Spleen (tissue), 11 donors: ENCODE measurements around the gene C1orf53. TPM values are rescaled to one million over a fixed set of nuclear protein-coding genes. Genes with fewer than 3 reads are reported as not detected.

Experiments used
- DNase-seq: peaks from one replicate; pipeline ENCODE4 v3.0.0-alpha.2; 2020
- H3K27ac ChIP-seq, 8 donors: fragments of 200-600 bp; sonication (generic) in 7 of 8; 1 replicate in 4 of 8; 2 replicates in 4 of 8; pipeline versions ENCODE4 v1.5.0 to v1.8.0; 2016 to 2021; ENCODE audit warnings: inconsistent platforms in 4 of 8, mild to moderate bottlenecking in 4 of 8, moderate library complexity in 1 of 8
- H3K27me3 ChIP-seq, 7 donors: fragments of 200-600 bp; sonication (generic) in 6 of 7; replicated peaks in 1 of 7; 1 replicate in 4 of 7; 2 replicates in 3 of 7; pipeline versions ENCODE4 v1.5.0 to v1.8.0; 2016 to 2021; ENCODE audit warnings: inconsistent platforms in 3 of 7, mild to moderate bottlenecking in 1 of 7
- H3K36me3 ChIP-seq, 6 donors: fragments of 200-600 bp; sonication (generic) in 5 of 6; 1 replicate in 4 of 6; 2 replicates in 2 of 6; pipeline versions ENCODE4 v1.5.0 to v1.8.0; 2016 to 2021; ENCODE audit warnings: inconsistent platforms in 2 of 6
- H3K4me1 ChIP-seq, 6 donors: fragments of 200-600 bp; sonication (generic) in 5 of 6; 1 replicate in 3 of 6; 2 replicates in 3 of 6; pipeline versions ENCODE4 v1.5.0 to v1.8.0; 2016 to 2021; ENCODE audit warnings: inconsistent platforms in 3 of 6
- H3K4me3 ChIP-seq, 8 donors: fragments of 200-600 bp; sonication (generic) in 7 of 8; 1 replicate in 4 of 8; 2 replicates in 4 of 8; pipeline versions ENCODE4 v1.5.0 to v1.8.0; 2016 to 2021; ENCODE audit warnings: inconsistent platforms in 4 of 8, mild to moderate bottlenecking in 4 of 8, moderate library complexity in 2 of 8
- H3K9me3 ChIP-seq, 8 donors: fragments of 200-600 bp; sonication (generic) in 7 of 8; 1 replicate in 4 of 8; 2 replicates in 4 of 8; pipeline versions ENCODE4 v1.5.0 to v1.8.0; 2016 to 2021; ENCODE audit warnings: inconsistent platforms in 4 of 8
- POLR2A ChIP-seq, 3 donors: fragments of 450-650 bp; IDR thresholded peaks; one replicate each; pipeline ENCODE4 v1.5.1; 2017; ENCODE audit warnings: antibody characterized with exemption in 3 of 3, mild to moderate bottlenecking in 1 of 3
- POLR2AphosphoS5 ChIP-seq, 3 donors: sonication (generic); formaldehyde crosslinking; IDR thresholded peaks; one replicate each; pipeline ENCODE4 v1.5.1; 2017; ENCODE audit warnings: antibody characterized with exemption in 3 of 3
- WGBS, 5 donors: extraction: QIAGEN DNeasy Blood & Tissue Kit in 3 of 5; methylation state at CpG; one replicate each; pipeline versions ENCODE4 v1.1.5 to v1.1.7; 2013 to 2018; 5-methylcytosine and 5-hydroxymethylcytosine counted together
- intact Hi-C: fragments of 100-400 bp; cut with DNase I; formaldehyde crosslinking; loops from one replicate; pipeline ENCODE4 v1.15.0; 2023; ENCODE audit warnings: low total_unique reads
- polyA plus RNA-seq, 3 donors: library from polyadenylated mRNA; stranded (reverse); fragments of 200-250 nt; gene quantifications; one replicate each; pipeline ENCODE4 v1.2.1, GENCODE V29; 2013
- total RNA-seq, 7 donors: library from RNA; depleted of rRNA in 3 of 7; stranded (reverse); fragments of >200 nt in 3 of 7; fragmentation: NEBNext Ultra II Directional in 4 of 7; extraction: Animal tissue kit (Norgen Biotek cat#: 25700) in 4 of 7; gene quantifications; one replicate each; pipeline versions ENCODE4 v1.1.0 to v1.2.1, GENCODE V29; 2016 to 2021
- TF ChIP-seq, protein P1 (sequence below), 11 experiments: fragments of 200-600 bp in 7 of 11; fragments of 450-650 bp in 4 of 11; sonication (generic) in 4 of 11; IDR thresholded peaks in 8 of 11; conservative IDR thresholded peaks in 3 of 11; 1 replicate in 7 of 11; 2 replicates in 4 of 11; pipeline versions ENCODE4 v1.4.0 to v1.8.0; 2016 to 2021; ENCODE audit warnings: antibody characterized with exemption in 11 of 11, inconsistent platforms in 4 of 11, mild to moderate bottlenecking in 1 of 11
- donor health status: healthy with polysubstance abuse.
- donor health status: DM: no; HTN: no; CAD: no; lungs with moderate emphysema.
- donor health status: DM: no; HTN: no; CAD: no.
- donor health status: Bipolar disorder and iron deficiency.
- donor health status: healthy.
- donor health status: DM: no; HTN: no; CAD: no.
- donor health status: DM: yes; HTN: yes; CAD: no.

The C1orf53 gene
- total and polyA plus RNA-seq, 10 donors, result 0.50 to 8.6 (median 3.0) TPM; not detected in 2

DNA sequence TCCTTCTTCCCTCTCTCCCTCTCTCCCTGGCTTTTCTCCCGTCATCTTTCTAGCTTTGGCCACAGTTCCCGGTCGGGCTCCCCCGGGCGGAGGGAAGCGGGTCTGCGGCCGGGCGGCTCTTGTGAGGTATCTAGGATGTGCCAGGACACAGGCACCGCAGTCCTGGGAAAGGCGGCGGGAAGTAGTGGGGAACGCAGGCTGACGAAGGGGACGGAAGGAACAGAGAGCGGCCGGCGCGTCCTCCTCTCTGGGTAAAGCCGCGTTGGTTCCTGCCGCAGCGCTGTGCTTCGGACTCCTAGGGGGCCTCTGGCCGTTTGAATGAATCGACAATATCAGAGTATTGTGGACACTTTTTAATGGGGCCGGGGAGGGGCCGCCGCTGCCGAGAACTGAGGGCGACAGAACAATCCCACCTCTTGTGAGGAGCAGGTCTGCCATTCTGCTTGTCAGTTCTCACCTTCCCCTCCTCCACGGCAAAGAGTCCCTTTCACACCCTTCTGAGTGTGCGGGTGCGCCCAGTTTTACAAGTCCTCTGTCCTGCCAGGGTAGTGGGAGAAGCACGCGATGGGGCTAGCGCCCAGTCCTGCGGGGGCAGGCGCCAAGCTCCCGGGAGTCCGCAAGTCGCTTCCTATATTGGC lies 13.6 kb downstream of the C1orf53 start:
- H3K27me3 ChIP-seq, result peaks cover 12 to 100% (median 100%) of the 10 kb centered on the region in 7 donors
- DNase-seq, result peak; percentile 79
- TF ChIP-seq POLR2A (IDR thresholded peaks at IDR 0.05), result no peak
- TF ChIP-seq, protein P1, sequence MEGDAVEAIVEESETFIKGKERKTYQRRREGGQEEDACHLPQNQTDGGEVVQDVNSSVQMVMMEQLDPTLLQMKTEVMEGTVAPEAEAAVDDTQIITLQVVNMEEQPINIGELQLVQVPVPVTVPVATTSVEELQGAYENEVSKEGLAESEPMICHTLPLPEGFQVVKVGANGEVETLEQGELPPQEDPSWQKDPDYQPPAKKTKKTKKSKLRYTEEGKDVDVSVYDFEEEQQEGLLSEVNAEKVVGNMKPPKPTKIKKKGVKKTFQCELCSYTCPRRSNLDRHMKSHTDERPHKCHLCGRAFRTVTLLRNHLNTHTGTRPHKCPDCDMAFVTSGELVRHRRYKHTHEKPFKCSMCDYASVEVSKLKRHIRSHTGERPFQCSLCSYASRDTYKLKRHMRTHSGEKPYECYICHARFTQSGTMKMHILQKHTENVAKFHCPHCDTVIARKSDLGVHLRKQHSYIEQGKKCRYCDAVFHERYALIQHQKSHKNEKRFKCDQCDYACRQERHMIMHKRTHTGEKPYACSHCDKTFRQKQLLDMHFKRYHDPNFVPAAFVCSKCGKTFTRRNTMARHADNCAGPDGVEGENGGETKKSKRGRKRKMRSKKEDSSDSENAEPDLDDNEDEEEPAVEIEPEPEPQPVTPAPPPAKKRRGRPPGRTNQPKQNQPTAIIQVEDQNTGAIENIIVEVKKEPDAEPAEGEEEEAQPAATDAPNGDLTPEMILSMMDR (IDR thresholded peaks at IDR 0.05 in 8 of 11, conservative IDR thresholded peaks at IDR 0.05 in 3 of 11), result peak in 5 of 11 experiments; percentile 4 to 43 (median 17)
- TF ChIP-seq POLR2AphosphoS5 (IDR thresholded peaks at IDR 0.05), result peak in 2 of 3 donors; percentile 17 to 42
- no peaks in the 10 kb centered on the region for H3K36me3 ChIP-seq
- no peak overlapping the region for H3K27ac ChIP-seq
- intact Hi-C loops, result no loop called here
- H3K4me3 ChIP-seq, result peak overlapping the region in 3 of 8 donors; percentile 3 to 60 (median 20)
- no peaks in the 10 kb centered on the region for H3K9me3 ChIP-seq
- WGBS, 5 donors, result 1 to 2% (median 1%) methylated on average over 35 to 42 of the region's 42 CpGs
- H3K4me1 ChIP-seq, result peaks cover 62 to 98% (median 87%) of the 10 kb centered on the region in 6 donors

DNA sequence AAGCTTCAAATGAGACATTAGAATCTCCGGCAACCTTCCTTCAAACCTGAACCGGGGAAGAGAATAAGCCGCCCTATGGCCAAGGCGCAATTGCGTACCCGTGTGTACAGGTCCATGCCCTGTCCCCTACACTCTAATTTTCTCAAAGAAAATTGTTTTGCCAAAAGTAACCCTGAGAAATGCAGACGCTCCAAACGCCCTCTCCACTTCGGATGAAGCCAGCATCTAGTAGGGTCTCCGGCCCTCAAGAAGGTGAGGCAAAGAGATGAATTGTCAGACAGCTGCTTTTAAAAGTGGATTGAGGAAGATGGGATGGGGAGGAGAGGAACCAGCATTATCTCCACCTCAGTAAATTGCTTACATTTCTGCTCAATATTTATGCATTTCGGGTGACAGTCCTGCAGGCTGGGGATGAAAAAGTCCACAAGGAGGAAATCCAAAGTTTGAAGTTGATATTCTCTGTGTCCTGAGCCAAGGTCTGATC lies 14.1 kb downstream of the C1orf53 start:
- no peak for TF ChIP-seq POLR2AphosphoS5 (IDR thresholded peaks at IDR 0.05)
- no peak for TF ChIP-seq POLR2A (IDR thresholded peaks at IDR 0.05)
- TF ChIP-seq, protein P1 (IDR thresholded peaks at IDR 0.05 in 8 of 11, conservative IDR thresholded peaks at IDR 0.05 in 3 of 11), result no peak
- H3K4me1 ChIP-seq, result peaks cover 56 to 97% (median 82%) of the 10 kb centered on the region in 6 donors
- H3K4me3 ChIP-seq, result peak overlapping the region in 2 of 8 donors; percentile 20 to 60
- WGBS, 5 donors, result 6 to 9% (median 7%) methylated on average over 9 to 11 of the region's 11 CpGs
- intact Hi-C loops, result no loop called here
- DNase-seq, result no peak
- H3K27me3 ChIP-seq, result peaks cover 14 to 100% (median 100%) of the 10 kb centered on the region in 7 donors
- H3K9me3 ChIP-seq, result no peaks in the 10 kb centered on the region
- no peaks in the 10 kb centered on the region for H3K36me3 ChIP-seq
- no peak overlapping the region for H3K27ac ChIP-seq

GRCh38 chr1:197917805-197918651 lies 15.6 kb downstream of the C1orf53 start:
- peak; percentile 80 for DNase-seq

More at GRCh38 chr1:197917805-197918651, 15.6 kb downstream of the C1orf53 start:
- Histone ChIP-seq H3K9me3 (no peaks in the 10 kb centered on the region), H3K36me3 (no peaks in the 10 kb centered on the region), H3K4me1 (peaks cover 46 to 83% (median 67%) of the 10 kb centered on the region in 6 donors), H3K27ac (no peak overlapping the region), H3K4me3 (peak overlapping the region; percentile 6 to 60 (median 32)), H3K27me3 (peaks cover 10 to 100% (median 94%) of the 10 kb centered on the region in 7 donors)
- TF ChIP-seq, protein P1 (IDR thresholded peaks at IDR 0.05 in 8 of 11, conservative IDR thresholded peaks at IDR 0.05 in 3 of 11), result no peak
- peak in 1 of 3 donors; percentile 44 for TF ChIP-seq POLR2AphosphoS5 (IDR thresholded peaks at IDR 0.05)
- 1 to 4% (median 2%) methylated on average over 44 to 64 of the region's 64 CpGs for WGBS, 5 donors
- intact Hi-C loops, result no loop called here
